WTC11 (cell line): Measurements from ENCODE around the gene PAAF1.

Experiments
- CREB1 ChIP-seq: sonication (generic); formaldehyde crosslinking; IDR thresholded peaks from 2 replicates; pipeline ENCODE4 v1.8.0; 2023; ENCODE audit warnings: mild to moderate bottlenecking, missing genetic modification reagents
- JUN ChIP-seq: sonication (generic); formaldehyde crosslinking; IDR thresholded peaks from 2 replicates; pipeline ENCODE4 v1.8.0; 2023; ENCODE audit warnings: mild to moderate bottlenecking, missing genetic modification reagents
- TCF7 ChIP-seq: sonication (generic); formaldehyde crosslinking; IDR thresholded peaks from 2 replicates; pipeline ENCODE4 v1.8.0; 2022; ENCODE audit warnings: mild to moderate bottlenecking, low read depth, missing genetic modification reagents, moderate library complexity
- TEAD4 ChIP-seq: sonication (generic); formaldehyde crosslinking; IDR thresholded peaks from 2 replicates; pipeline ENCODE4 v1.8.0; 2022; ENCODE audit warnings: mild to moderate bottlenecking, missing genetic modification reagents
- ZNF219 ChIP-seq: sonication (generic); formaldehyde crosslinking; IDR thresholded peaks from 2 replicates; pipeline ENCODE4 v1.8.0; 2023; ENCODE audit warnings: missing genetic modification reagents, mild to moderate bottlenecking, borderline replicate concordance
- TF ChIP-seq, protein P1 (sequence below): sonication (generic); formaldehyde crosslinking; IDR thresholded peaks from 2 replicates; pipeline ENCODE4 v1.8.1; 2023; ENCODE audit warnings: mild to moderate bottlenecking, missing genetic modification reagents, moderate library complexity
- TF ChIP-seq, protein P2 (sequence below): sonication (generic); formaldehyde crosslinking; IDR thresholded peaks from 2 replicates; pipeline ENCODE4 v1.8.1; 2022; ENCODE audit warnings: mild to moderate bottlenecking, missing genetic modification reagents, moderate library complexity, borderline replicate concordance
- TF ChIP-seq, protein P3 (sequence below): fragments of 200-600 bp; IDR thresholded peaks from 2 replicates; pipeline ENCODE4 v1.8.0; 2022; ENCODE audit warnings: antibody characterized with exemption
- TF ChIP-seq, protein P4 (sequence below): sonication (generic); formaldehyde crosslinking; IDR thresholded peaks from 2 replicates; pipeline ENCODE4 v1.8.0; 2022; ENCODE audit warnings: missing genetic modification reagents
- TF ChIP-seq, protein P5 (sequence below): sonication (generic); formaldehyde crosslinking; IDR thresholded peaks from 2 replicates; pipeline ENCODE4 v1.8.0; 2022; ENCODE audit warnings: mild to moderate bottlenecking, missing genetic modification reagents

DNA sequence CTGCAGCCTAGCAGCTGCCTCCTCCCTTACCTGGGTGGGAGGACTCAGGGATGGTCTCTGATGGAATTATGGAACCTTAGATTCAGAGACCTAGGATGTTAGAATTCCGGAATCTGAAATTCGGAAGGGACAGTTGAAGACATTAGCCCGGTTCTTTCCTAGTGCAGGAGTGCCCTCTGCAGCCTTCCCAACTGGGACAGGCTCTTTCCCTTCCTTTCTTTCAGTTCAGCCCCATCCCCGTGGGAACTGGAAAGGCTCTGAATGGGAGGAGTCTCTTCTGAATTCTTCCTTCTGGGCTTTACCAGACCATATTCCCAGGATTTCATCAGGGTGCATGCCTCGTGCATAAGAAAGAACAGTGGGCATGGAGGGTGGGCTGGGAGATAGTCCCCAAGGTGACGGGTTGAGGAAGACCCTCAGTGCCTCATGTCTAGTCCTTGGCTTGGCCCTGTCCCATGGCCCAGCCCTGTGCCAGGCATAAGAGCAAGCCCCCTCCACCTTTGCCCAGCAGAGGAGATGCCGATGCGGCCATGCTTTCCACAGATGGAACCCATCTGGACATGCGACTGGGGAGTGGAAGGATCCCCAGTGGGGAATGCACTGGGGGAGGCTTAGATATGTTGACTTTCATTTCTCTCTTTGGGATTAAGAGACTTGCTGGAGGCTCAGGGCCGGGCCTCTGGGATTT lies 88.4 kb downstream of the PAAF1 start:
- no peak for TF ChIP-seq ZNF219
- TF ChIP-seq, protein P1, sequence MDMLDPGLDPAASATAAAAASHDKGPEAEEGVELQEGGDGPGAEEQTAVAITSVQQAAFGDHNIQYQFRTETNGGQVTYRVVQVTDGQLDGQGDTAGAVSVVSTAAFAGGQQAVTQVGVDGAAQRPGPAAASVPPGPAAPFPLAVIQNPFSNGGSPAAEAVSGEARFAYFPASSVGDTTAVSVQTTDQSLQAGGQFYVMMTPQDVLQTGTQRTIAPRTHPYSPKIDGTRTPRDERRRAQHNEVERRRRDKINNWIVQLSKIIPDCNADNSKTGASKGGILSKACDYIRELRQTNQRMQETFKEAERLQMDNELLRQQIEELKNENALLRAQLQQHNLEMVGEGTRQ (CRISPR knock-in tag), result no peak
- TF ChIP-seq, protein P2, sequence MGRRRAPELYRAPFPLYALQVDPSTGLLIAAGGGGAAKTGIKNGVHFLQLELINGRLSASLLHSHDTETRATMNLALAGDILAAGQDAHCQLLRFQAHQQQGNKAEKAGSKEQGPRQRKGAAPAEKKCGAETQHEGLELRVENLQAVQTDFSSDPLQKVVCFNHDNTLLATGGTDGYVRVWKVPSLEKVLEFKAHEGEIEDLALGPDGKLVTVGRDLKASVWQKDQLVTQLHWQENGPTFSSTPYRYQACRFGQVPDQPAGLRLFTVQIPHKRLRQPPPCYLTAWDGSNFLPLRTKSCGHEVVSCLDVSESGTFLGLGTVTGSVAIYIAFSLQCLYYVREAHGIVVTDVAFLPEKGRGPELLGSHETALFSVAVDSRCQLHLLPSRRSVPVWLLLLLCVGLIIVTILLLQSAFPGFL (CRISPR knock-in tag), result no peak
- TF ChIP-seq, protein P3, sequence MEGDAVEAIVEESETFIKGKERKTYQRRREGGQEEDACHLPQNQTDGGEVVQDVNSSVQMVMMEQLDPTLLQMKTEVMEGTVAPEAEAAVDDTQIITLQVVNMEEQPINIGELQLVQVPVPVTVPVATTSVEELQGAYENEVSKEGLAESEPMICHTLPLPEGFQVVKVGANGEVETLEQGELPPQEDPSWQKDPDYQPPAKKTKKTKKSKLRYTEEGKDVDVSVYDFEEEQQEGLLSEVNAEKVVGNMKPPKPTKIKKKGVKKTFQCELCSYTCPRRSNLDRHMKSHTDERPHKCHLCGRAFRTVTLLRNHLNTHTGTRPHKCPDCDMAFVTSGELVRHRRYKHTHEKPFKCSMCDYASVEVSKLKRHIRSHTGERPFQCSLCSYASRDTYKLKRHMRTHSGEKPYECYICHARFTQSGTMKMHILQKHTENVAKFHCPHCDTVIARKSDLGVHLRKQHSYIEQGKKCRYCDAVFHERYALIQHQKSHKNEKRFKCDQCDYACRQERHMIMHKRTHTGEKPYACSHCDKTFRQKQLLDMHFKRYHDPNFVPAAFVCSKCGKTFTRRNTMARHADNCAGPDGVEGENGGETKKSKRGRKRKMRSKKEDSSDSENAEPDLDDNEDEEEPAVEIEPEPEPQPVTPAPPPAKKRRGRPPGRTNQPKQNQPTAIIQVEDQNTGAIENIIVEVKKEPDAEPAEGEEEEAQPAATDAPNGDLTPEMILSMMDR, result no peak
- TF ChIP-seq, protein P4, sequence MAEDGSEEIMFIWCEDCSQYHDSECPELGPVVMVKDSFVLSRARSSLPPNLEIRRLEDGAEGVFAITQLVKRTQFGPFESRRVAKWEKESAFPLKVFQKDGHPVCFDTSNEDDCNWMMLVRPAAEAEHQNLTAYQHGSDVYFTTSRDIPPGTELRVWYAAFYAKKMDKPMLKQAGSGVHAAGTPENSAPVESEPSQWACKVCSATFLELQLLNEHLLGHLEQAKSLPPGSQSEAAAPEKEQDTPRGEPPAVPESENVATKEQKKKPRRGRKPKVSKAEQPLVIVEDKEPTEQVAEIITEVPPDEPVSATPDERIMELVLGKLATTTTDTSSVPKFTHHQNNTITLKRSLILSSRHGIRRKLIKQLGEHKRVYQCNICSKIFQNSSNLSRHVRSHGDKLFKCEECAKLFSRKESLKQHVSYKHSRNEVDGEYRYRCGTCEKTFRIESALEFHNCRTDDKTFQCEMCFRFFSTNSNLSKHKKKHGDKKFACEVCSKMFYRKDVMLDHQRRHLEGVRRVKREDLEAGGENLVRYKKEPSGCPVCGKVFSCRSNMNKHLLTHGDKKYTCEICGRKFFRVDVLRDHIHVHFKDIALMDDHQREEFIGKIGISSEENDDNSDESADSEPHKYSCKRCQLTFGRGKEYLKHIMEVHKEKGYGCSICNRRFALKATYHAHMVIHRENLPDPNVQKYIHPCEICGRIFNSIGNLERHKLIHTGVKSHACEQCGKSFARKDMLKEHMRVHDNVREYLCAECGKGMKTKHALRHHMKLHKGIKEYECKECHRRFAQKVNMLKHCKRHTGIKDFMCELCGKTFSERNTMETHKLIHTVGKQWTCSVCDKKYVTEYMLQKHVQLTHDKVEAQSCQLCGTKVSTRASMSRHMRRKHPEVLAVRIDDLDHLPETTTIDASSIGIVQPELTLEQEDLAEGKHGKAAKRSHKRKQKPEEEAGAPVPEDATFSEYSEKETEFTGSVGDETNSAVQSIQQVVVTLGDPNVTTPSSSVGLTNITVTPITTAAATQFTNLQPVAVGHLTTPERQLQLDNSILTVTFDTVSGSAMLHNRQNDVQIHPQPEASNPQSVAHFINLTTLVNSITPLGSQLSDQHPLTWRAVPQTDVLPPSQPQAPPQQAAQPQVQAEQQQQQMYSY (CRISPR knock-in tag), result no peak
- TF ChIP-seq TEAD4 (CRISPR knock-in tag), result no peak
- no peak for TF ChIP-seq CREB1 (CRISPR knock-in tag)
- no peak for TF ChIP-seq TCF7 (CRISPR knock-in tag)
- TF ChIP-seq JUN (CRISPR knock-in tag), result no peak
- TF ChIP-seq, protein P5, sequence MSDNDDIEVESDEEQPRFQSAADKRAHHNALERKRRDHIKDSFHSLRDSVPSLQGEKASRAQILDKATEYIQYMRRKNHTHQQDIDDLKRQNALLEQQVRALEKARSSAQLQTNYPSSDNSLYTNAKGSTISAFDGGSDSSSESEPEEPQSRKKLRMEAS (CRISPR knock-in tag), result no peak
